Heart left ventricle (tissue), 13 donors: ENCODE results near the gene KRT73.

Experiments used
- CTCF ChIP-seq, 12 donors: fragments of 200-600 bp; sonication (generic) in 4 of 12; IDR thresholded peaks; one replicate each; pipeline versions ENCODE4 v1.5.0 to v1.8.0; 2018 to 2022; ENCODE audit warnings: antibody characterized with exemption in 12 of 12, mild to moderate bottlenecking in 5 of 12
- POLR2A ChIP-seq, 2 donors: fragments of 450-650 bp; IDR thresholded peaks; one replicate each; pipeline ENCODE4 v1.6.1; 2017; ENCODE audit warnings: antibody characterized with exemption in 2 of 2, mild to moderate bottlenecking in 2 of 2, moderate library complexity in 2 of 2
- donor health status: ischemic (EF 13 %, LVEDD 7.1; RV severe dilation, severe dysfunction).
- donor health status: DM: no; HTN: yes; CAD: no.
- donor health status: DM: no; HTN: no; CAD: no.
- donor health status: ischemic (EF 25% LVEDD 6.9; RV normal size, moderate dysfunction).
- donor health status: ischemic (EF 25% LVEDD 5.7; RV mildly dilated, moderate dysfunction).
- donor health status: ischemic (EF 35%, LVEDD 5.7; RV mildly dilated, moderate dysfunction).
- donor health status: nonischemic (EF 11% LVEDD 7.7; RV severe dilation, severe dysfunction).
- donor health status: DM: yes; HTN: yes; CAD: no.
- donor health status: PGD.
- donor health status: ischemic (EF 29% LVEDD 5.4; RV normal size, mild dysfunction).
- donor health status: nonischemic (EF 23%, LVEDD 6.1; RV moderate dilation, normal function).

DNA sequence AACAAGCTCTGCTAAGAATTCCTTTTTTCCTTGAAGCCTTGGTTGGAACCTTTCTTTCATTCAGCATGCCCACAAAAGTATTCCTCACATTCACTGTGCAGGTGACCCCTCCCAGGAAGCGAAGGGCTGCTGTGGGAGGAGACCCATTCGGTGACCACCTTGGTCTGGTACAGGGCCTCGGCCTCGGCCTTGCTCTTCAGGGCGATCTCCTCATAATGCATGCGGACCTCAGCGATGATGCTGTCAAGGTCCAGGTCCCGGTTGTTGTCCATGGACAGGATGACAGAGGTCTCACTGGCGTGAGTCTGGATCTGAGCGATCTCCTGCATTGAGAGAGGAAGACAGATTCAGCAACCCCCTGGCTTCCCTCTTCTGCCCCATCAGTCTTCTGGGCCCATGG, 47.8 kb downstream of the KRT73 start:
- no peak for TF ChIP-seq CTCF (IDR thresholded peaks at IDR 0.05)
- no peak for TF ChIP-seq POLR2A (IDR thresholded peaks at IDR 0.05)
